Tongue (tissue), 2 donors: ENCODE results near the gene SLC25A42. TPM values are rescaled to one million over a fixed set of nuclear protein-coding genes. Genes with fewer than 3 reads are reported as not detected.
A peak's percentile ranks its signal among the peaks of the same experiment; 100 is the strongest.
"Not testable (repeated sequence)": the region's sequence is repeated elsewhere in the genome, so short reads cannot be mapped to it uniquely, and the experiment has no call there.

Source experiments
- DNase-seq: peaks from one replicate; pipeline ENCODE4 v3.0.0-alpha.2; 2015
- total RNA-seq: library from RNA; depleted of rRNA; stranded (reverse); fragments of >200 nt; gene quantifications from one replicate; pipeline ENCODE4 v1.2.3, GENCODE V29; 2014

Gene SLC25A42
- total RNA-seq, 1 donor from 2014 or later = 10.1 TPM

GRCh38 chr19:19068659-19069654 is 5.2 kb downstream of the SLC25A42 start:
- DNase-seq = peak; percentile 65

- no peak for DNase-seq
These were observed 8.1 kb downstream of the SLC25A42 start for GRCh38 chr19:19071897-19072296.

- DNase-seq = no peak
These were observed 10.5 kb downstream of the SLC25A42 start for GRCh38 chr19:19074196-19074882.

GRCh38 chr19:19075126-19075525 is 11.3 kb downstream of the SLC25A42 start:
- no peak for DNase-seq

- no peak for DNase-seq
These were observed 12.7 kb downstream of the SLC25A42 start for GRCh38 chr19:19076476-19076875.

- DNase-seq = no peak
These were observed 13.3 kb downstream of the SLC25A42 start for GRCh38 chr19:19077103-19077502.

- no peak for DNase-seq
These were observed 15.0 kb downstream of the SLC25A42 start for GRCh38 chr19:19078801-19079200.

GRCh38 chr19:19079571-19079970 is 15.8 kb downstream of the SLC25A42 start:
- no peak for DNase-seq

- DNase-seq = no peak
These were observed 17.9 kb downstream of the SLC25A42 start for GRCh38 chr19:19081642-19082151.

- no peak for DNase-seq
These were observed 19.8 kb downstream of the SLC25A42 start for GRCh38 chr19:19083413-19084178.

GRCh38 chr19:19087676-19088075 is 23.9 kb downstream of the SLC25A42 start:
- DNase-seq = no peak

GRCh38 chr19:19094513-19094912 is 30.7 kb downstream of the SLC25A42 start:
- DNase-seq = no peak

- no peak for DNase-seq
These were observed 31.9 kb downstream of the SLC25A42 start for GRCh38 chr19:19095691-19096090.

GRCh38 chr19:19096641-19097627 is 33.1 kb downstream of the SLC25A42 start:
- DNase-seq = no peak

GRCh38 chr19:19098084-19098702 is 34.4 kb downstream of the SLC25A42 start:
- DNase-seq = no peak

GRCh38 chr19:19098703-19099632 is 35.2 kb downstream of the SLC25A42 start:
- DNase-seq = no peak

- no peak for DNase-seq
These were observed 37.7 kb downstream of the SLC25A42 start for GRCh38 chr19:19101540-19101939.

- DNase-seq = not testable (repeated sequence)
These were observed 38.8 kb downstream of the SLC25A42 start for GRCh38 chr19:19102566-19102965.

GRCh38 chr19:19103167-19103566 is 39.4 kb downstream of the SLC25A42 start:
- DNase-seq = no peak
